Neuronal stem cell (in vitro differentiated cells): ENCODE results near the gene ANKZF1.
A peak's percentile ranks its signal among the peaks of the same experiment; 100 is the strongest.

ENCODE experiments used
- DNase-seq: peaks from one replicate; pipeline ENCODE4 v3.0.0-alpha.2; 2013; ENCODE audit warnings: low spot score
- H2AFZ ChIP-seq: one replicate; pipeline ENCODE4 v1.6.1; 2013; ENCODE audit warnings: mild to moderate bottlenecking, low read length, inconsistent platforms
- H2AK5ac ChIP-seq: 2 replicates; pipeline ENCODE4 v1.6.1; 2013; ENCODE audit warnings: low read depth, mild to moderate bottlenecking, inconsistent platforms, low read length, moderate library complexity, mixed read lengths
- H2BK120ac ChIP-seq: 2 replicates; pipeline ENCODE4 v1.6.1; 2013; ENCODE audit warnings: low read depth, mild to moderate bottlenecking, inconsistent platforms, low read length, moderate library complexity, mixed read lengths
- H2BK12ac ChIP-seq: one replicate; pipeline ENCODE4 v1.6.1; 2013; ENCODE audit warnings: low read length, inconsistent platforms
- H2BK15ac ChIP-seq: 2 replicates; pipeline ENCODE4 v1.6.1; 2013; ENCODE audit warnings: mild to moderate bottlenecking, low read length, inconsistent platforms, mixed read lengths
- H2BK5ac ChIP-seq: one replicate; pipeline ENCODE4 v1.6.1; 2013; ENCODE audit warnings: inconsistent platforms, mild to moderate bottlenecking, low read length, moderate library complexity
- H3K14ac ChIP-seq: one replicate; pipeline ENCODE4 v1.6.1; 2013; ENCODE audit warnings: low read length, inconsistent platforms
- H3K18ac ChIP-seq: 2 replicates; pipeline ENCODE4 v1.6.1; 2013; ENCODE audit warnings: low read length, inconsistent platforms
- H3K23ac ChIP-seq: 2 replicates; pipeline ENCODE4 v1.6.1; 2013; ENCODE audit warnings: low read depth, mild to moderate bottlenecking, mixed read lengths, low read length, inconsistent platforms; ENCODE audit not compliant: poor library complexity
- H3K27ac ChIP-seq: replicated peaks from 3 replicates; pipeline ENCODE4 v1.5.1; 2013; ENCODE audit warnings: low read length, inconsistent platforms
- H3K27me3 ChIP-seq, 3 experiments: 2 replicates each; pipeline ENCODE4 v1.6.1; 2013; ENCODE audit warnings: low read length in 3 of 3, mild to moderate bottlenecking in 2 of 3, inconsistent platforms in 1 of 3, low read depth in 1 of 3, mixed read lengths in 1 of 3, moderate library complexity in 1 of 3; ENCODE audit not compliant: control insufficient read depth in 3 of 3, insufficient read depth in 3 of 3
- H3K36me3 ChIP-seq, 2 donors: replicated peaks in 1 of 2; 2 replicates each; pipeline ENCODE4 v1.6.1; 2013; ENCODE audit warnings: low read length in 2 of 2; ENCODE audit not compliant: control insufficient read depth in 2 of 2, insufficient read depth in 2 of 2
- H3K4ac ChIP-seq: 2 replicates; pipeline ENCODE4 v1.6.1; 2013; ENCODE audit warnings: inconsistent platforms, mild to moderate bottlenecking, low read length, moderate library complexity
- H3K4me1 ChIP-seq, 2 donors: 1 replicate in 1 of 2; 2 replicates in 1 of 2; pipeline ENCODE4 v1.6.1; 2013; ENCODE audit warnings: low read length in 2 of 2, low read depth in 1 of 2; ENCODE audit not compliant: control insufficient read depth in 2 of 2, insufficient read depth in 1 of 2
- H3K4me2 ChIP-seq: one replicate; pipeline ENCODE4 v1.6.1; 2013; ENCODE audit warnings: mild to moderate bottlenecking, low read length, inconsistent platforms; ENCODE audit not compliant: insufficient read depth, poor library complexity, severe bottlenecking
- H3K4me3 ChIP-seq, 2 donors: 2 replicates each; pipeline ENCODE4 v1.5.1; 2013; ENCODE audit warnings: low read length in 2 of 2, mild to moderate bottlenecking in 2 of 2, inconsistent platforms in 1 of 2, moderate library complexity in 1 of 2
- H3K79me1 ChIP-seq: one replicate; pipeline ENCODE4 v1.6.1; 2013; ENCODE audit warnings: low read depth, mild to moderate bottlenecking, inconsistent platforms, low read length, moderate library complexity
- H3K9ac ChIP-seq: one replicate; pipeline ENCODE4 v1.6.1; 2013; ENCODE audit warnings: mild to moderate bottlenecking, low read depth, low read length, inconsistent platforms; ENCODE audit not compliant: poor library complexity
- H3K9me3 ChIP-seq, 2 donors: replicated peaks in 1 of 2; 2 replicates each; pipeline versions ENCODE3 to v1.6.1; 2013; ENCODE audit warnings: low read length in 2 of 2, mild to moderate bottlenecking in 2 of 2, inconsistent platforms in 1 of 2, low read depth in 1 of 2, mixed read lengths in 1 of 2, moderate library complexity in 1 of 2; ENCODE audit not compliant: control insufficient read depth in 2 of 2, insufficient read depth in 1 of 2
- H4K8ac ChIP-seq: one replicate; pipeline ENCODE4 v1.6.1; 2013; ENCODE audit warnings: low read depth, mild to moderate bottlenecking, inconsistent platforms, low read length, moderate library complexity
- H4K91ac ChIP-seq: one replicate; pipeline ENCODE4 v1.6.1; 2013; ENCODE audit warnings: low read length, low read depth, mild to moderate bottlenecking, inconsistent platforms; ENCODE audit not compliant: poor library complexity
- WGBS, 2 donors: extraction: QIAGEN DNeasy Blood & Tissue Kit; methylation state at CpG; one replicate each; pipeline ENCODE4 v1.1.7; 2013; ENCODE audit warnings: missing lambda C conversion rate in 2 of 2, mixed read lengths in 1 of 2; ENCODE audit not compliant: insufficient read length in 2 of 2, insufficient replicate concordance in 1 of 2; ENCODE audit errors: extremely low coverage in 2 of 2; 5-methylcytosine and 5-hydroxymethylcytosine counted together

The ANKZF1 gene

DNA sequence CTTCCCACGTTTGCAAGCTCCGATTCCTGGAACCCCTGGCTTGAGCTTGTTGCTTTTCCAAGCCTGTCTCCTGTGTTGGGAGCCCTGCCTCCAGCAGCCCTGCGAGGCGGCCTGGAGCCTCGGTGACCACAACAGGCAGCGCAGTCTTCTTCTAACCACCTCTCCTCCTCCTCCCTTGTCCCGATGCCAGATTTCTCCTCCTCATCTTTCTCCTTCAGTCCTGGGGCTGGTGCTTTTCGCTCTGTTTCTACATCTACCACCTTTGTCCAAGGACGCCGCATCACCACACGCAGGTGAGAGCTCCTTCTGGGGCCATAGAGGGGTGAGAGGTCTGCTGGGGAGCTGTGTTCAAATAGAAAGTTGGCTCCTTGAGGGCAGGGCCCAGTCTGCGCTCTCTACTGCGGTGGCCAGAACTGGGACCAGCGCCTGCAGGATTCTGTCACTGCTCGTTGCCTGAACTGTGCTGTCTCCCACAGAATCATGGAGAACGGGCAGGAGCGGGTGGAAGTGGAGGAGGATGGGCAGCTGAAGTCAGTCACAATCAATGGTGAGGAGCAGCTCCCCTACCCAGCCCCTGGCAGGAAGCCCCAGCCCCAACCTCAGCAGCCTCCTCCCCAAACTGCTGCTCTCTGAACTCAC lies 53.5 kb downstream of the ANKZF1 start:
- Histone ChIP-seq H2BK15ac (no peak overlapping the region), H3K14ac (no peak overlapping the region), H2BK120ac (no peak overlapping the region), H3K79me1 (peaks cover 7% of the 10 kb centered on the region), H2BK5ac (no peak overlapping the region), H3K4ac (no peak overlapping the region), H2AK5ac (no peak overlapping the region), H3K4me1 (peaks cover 18 to 19% of the 10 kb centered on the region in 2 donors), H3K23ac (no peak overlapping the region), H2BK12ac (no peak overlapping the region), H4K91ac (no peak overlapping the region), H3K27me3 (no peaks in the 10 kb centered on the region), H3K27ac (no peak overlapping the region), H3K4me2 (no peak overlapping the region), H3K18ac (no peak overlapping the region), H2AFZ (no peak overlapping the region), H3K9ac (no peak overlapping the region), H3K4me3 (no peak overlapping the region), H3K36me3 (peaks cover 20 to 39% of the 10 kb centered on the region in 2 donors), H3K9me3 (no peaks in the 10 kb centered on the region), H4K8ac (no peak overlapping the region)
- no CpG with 5 or more reads among the region's 17 CpGs for WGBS, 2 donors
- no peak for DNase-seq

DNA sequence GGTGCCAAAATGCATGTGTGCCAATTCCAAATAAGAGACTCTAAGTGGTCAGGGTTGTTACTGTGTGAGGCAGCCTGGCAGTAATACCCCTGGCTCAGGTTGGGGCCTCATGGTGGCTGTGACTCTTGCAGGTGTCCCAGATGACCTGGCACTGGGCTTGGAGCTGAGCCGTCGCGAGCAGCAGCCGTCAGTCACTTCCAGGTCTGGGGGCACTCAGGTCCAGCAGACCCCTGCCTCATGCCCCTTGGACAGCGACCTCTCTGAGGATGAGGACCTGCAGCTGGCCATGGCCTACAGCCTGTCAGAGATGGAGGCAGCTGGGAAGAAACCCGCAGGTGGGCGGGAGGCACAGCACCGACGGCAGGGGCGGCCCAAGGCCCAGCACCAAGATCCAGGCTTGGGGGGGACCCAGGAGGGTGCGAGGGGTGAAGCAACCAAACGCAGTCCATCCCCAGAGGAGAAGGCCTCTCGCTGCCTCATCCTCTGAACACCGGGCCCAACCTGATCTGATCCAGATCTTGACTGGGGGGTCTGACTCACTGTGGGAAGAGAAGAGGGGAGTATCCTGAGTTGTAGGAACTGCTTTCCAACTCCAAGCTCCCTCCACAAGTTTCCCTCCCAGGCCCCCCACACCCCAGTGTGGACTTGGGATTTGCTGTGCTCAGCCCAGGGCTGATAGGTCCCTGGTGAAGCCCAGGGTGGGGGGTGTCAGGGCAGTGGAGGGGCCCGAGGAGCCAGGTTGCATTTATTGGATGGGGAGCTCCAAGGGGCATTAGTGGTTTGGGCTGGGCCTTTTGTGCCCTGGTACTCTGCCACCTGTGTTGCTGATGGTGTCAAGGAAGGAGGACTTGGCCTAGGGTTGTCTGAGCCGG lies 55.1 kb downstream of the ANKZF1 start:
- Histone ChIP-seq H3K9me3 (no peaks in the 10 kb centered on the region), H3K23ac (peak overlapping the region; percentile 73), H3K4me1 (peaks cover 10 to 12% of the 10 kb centered on the region in 2 donors), H3K4me3 (no peak overlapping the region), H2AK5ac (peak overlapping the region; percentile 99), H4K8ac (peak overlapping the region; percentile 57), H3K14ac (no peak overlapping the region), H3K36me3 (peaks cover 20 to 39% of the 10 kb centered on the region in 2 donors), H3K27me3 (no peaks in the 10 kb centered on the region), H3K79me1 (peaks cover 7% of the 10 kb centered on the region), H2BK5ac (no peak overlapping the region), H3K4ac (no peak overlapping the region), H4K91ac (no peak overlapping the region), H3K9ac (no peak overlapping the region), H2BK120ac (no peak overlapping the region), H2AFZ (no peak overlapping the region), H2BK15ac (no peak overlapping the region), H3K4me2 (no peak overlapping the region), H3K27ac (no peak overlapping the region), H2BK12ac (no peak overlapping the region), H3K18ac (no peak overlapping the region)
- WGBS, 2 donors, result no CpG with 5 or more reads among the region's 16 CpGs
- DNase-seq, result no peak

DNA sequence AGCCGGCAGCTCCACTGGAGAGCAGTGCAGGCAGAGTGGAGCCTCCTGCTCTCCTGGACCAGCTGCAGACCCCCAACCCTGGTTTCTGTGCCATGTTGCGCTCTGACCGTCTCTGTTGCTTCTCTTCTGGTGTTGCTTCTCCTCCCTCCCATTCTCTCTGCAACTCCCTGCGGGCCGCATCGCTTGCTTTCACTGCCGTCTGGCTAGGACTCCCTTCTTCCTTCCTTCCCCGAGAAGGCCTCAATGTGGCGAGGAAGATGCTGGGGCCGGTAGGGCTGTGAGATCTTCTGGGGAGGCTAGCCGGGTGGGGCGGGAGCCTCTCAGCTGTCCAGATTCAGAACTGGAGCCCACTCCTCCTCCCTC lies 55.7 kb downstream of the ANKZF1 start:
- no peak overlapping the region for H3K9ac ChIP-seq

DNA sequence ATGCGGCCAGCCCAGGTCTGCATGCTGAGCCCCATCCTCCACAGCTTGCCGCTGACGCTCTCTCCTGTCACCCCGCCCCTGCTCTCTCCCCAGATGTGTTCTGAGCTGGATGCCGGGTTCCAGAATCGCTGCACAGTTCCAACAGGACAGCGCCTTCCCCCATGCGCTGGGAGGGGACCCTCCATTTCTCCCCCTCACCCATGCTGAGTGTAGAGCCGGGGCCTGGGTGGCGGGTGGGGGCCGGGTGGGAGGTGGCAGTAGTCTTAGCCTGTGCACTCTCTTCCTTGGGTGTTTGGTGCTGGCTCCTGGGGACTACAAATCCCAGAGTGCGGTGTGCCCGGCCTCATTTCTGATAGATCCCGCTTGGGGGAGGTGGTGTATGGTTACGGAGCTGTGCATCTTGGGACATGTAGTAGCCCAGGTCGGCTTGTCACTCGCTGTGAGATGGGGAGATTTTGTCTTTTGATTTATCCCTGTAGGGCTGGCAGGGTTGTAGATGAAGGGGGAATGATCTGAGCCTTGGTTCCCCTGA lies 56.4 kb downstream of the ANKZF1 start:
- H2AK5ac ChIP-seq, result peak overlapping the region; percentile 99
- H4K91ac ChIP-seq, result no peak overlapping the region
- H3K23ac ChIP-seq, result peak overlapping the region; percentile 91
- no peaks in the 10 kb centered on the region for H3K27me3 ChIP-seq
- DNase-seq, result no peak
- H2BK120ac ChIP-seq, result peak overlapping the region; percentile 81
- H2BK12ac ChIP-seq, result no peak overlapping the region
- H3K9me3 ChIP-seq, result no peaks in the 10 kb centered on the region
- peak overlapping the region; percentile 29 for H3K27ac ChIP-seq
- no peak overlapping the region for H3K4me3 ChIP-seq
- whole genome bisulfite sequencing, 2 donors, result no CpG with 5 or more reads among the region's 17 CpGs
- peak overlapping the region; percentile 60 for H3K9ac ChIP-seq
- peak overlapping the region; percentile 37 for H2BK15ac ChIP-seq
- H2BK5ac ChIP-seq, result peak overlapping the region; percentile 66
- H3K14ac ChIP-seq, result peak overlapping the region; percentile 97
- H3K4me1 ChIP-seq, result peaks cover 6 to 7% of the 10 kb centered on the region in 2 donors
- no peak overlapping the region for H2AFZ ChIP-seq
- H3K4me2 ChIP-seq, result no peak overlapping the region
- H3K4ac ChIP-seq, result no peak overlapping the region
- peak overlapping the region; percentile 99 for H4K8ac ChIP-seq
- peaks cover 17 to 36% of the 10 kb centered on the region in 2 donors for H3K36me3 ChIP-seq
- H3K79me1 ChIP-seq, result peaks cover 7% of the 10 kb centered on the region
- peak overlapping the region; percentile 97 for H3K18ac ChIP-seq

More for the DNA sequence above, 55.7 kb downstream of the ANKZF1 start:
- WGBS, 2 donors, result no CpG with 5 or more reads among the region's 12 CpGs
- no peak overlapping the region for H3K14ac ChIP-seq
- no peak overlapping the region for H2BK12ac ChIP-seq
- peak overlapping the region; percentile 38 for H3K18ac ChIP-seq
- H3K27ac ChIP-seq, result no peak overlapping the region
- no peak overlapping the region for H3K4ac ChIP-seq
- H2BK5ac ChIP-seq, result no peak overlapping the region
- peak overlapping the region; percentile 24 for H2BK15ac ChIP-seq
- H3K4me1 ChIP-seq, result peaks cover 6 to 7% of the 10 kb centered on the region in 2 donors
- H2BK120ac ChIP-seq, result no peak overlapping the region
- H3K36me3 ChIP-seq, result peaks cover 20 to 39% of the 10 kb centered on the region in 2 donors
- H2AK5ac ChIP-seq, result peak overlapping the region; percentile 99
- H3K4me2 ChIP-seq, result no peak overlapping the region
- no peaks in the 10 kb centered on the region for H3K27me3 ChIP-seq
- H3K9me3 ChIP-seq, result no peaks in the 10 kb centered on the region
- H2AFZ ChIP-seq, result no peak overlapping the region
- peak overlapping the region; percentile 73 for H3K23ac ChIP-seq
- H3K4me3 ChIP-seq, result no peak overlapping the region
- H4K91ac ChIP-seq, result no peak overlapping the region
- H4K8ac ChIP-seq, result no peak overlapping the region
- no peak for DNase-seq
- H3K79me1 ChIP-seq, result peaks cover 7% of the 10 kb centered on the region
